Endodermal cell (in vitro differentiated cells): Measurements from ENCODE around the gene C1QTNF8. TPM values are rescaled to one million over a fixed set of nuclear protein-coding genes. Genes with fewer than 3 reads are reported as not detected.

Experiments
- DNase-seq: peaks from one replicate; pipeline ENCODE4 v3.0.0-alpha.2; 2017
- H3K27ac ChIP-seq: 2 replicates; pipeline ENCODE4 v1.5.1; 2013; ENCODE audit warnings: mild to moderate bottlenecking, low read depth, low read length, moderate library complexity
- H3K27me3 ChIP-seq: 2 replicates; pipeline ENCODE4 v1.6.1; 2013; ENCODE audit warnings: mild to moderate bottlenecking, low read length, moderate library complexity; ENCODE audit not compliant: insufficient read depth, control insufficient read depth, poor library complexity, severe bottlenecking
- H3K36me3 ChIP-seq: 2 replicates; pipeline ENCODE4 v1.7.0; 2013; ENCODE audit warnings: mild to moderate bottlenecking, low read length, moderate library complexity; ENCODE audit not compliant: control insufficient read depth, insufficient read depth
- H3K4me1 ChIP-seq: one replicate; pipeline ENCODE4 v1.7.0; 2013; ENCODE audit warnings: low read length; ENCODE audit not compliant: control insufficient read depth, insufficient read depth
- H3K4me3 ChIP-seq: 2 replicates; pipeline ENCODE4 v1.5.1; 2013; ENCODE audit warnings: mild to moderate bottlenecking, low read length, moderate library complexity
- H3K9ac ChIP-seq: 2 replicates; pipeline ENCODE4 v1.6.1; 2013; ENCODE audit warnings: mild to moderate bottlenecking, low read length, moderate library complexity; ENCODE audit not compliant: poor library complexity, severe bottlenecking; ENCODE audit errors: extremely low read depth
- H3K9me3 ChIP-seq: 2 replicates; pipeline ENCODE4 v1.6.1; 2013; ENCODE audit warnings: mild to moderate bottlenecking, low read length, moderate library complexity; ENCODE audit not compliant: control insufficient read depth
- H3K27ac Mint-ChIP-seq: 2 replicates; pipeline ENCODE4 v1.8.0; 2020; ENCODE audit warnings: mixed read lengths
- H3K27me3 Mint-ChIP-seq: 2 replicates; pipeline ENCODE4 v1.8.0; 2021; ENCODE audit warnings: mild to moderate bottlenecking, mixed read lengths; ENCODE audit not compliant: insufficient read depth
- H3K36me3 Mint-ChIP-seq: 2 replicates; pipeline ENCODE4 v1.8.0; 2020; ENCODE audit warnings: low read depth, mixed read lengths
- H3K4me1 Mint-ChIP-seq: 2 replicates; pipeline ENCODE4 v1.8.0; 2020; ENCODE audit warnings: mixed read lengths
- H3K4me3 Mint-ChIP-seq: 2 replicates; pipeline ENCODE4 v1.8.0; 2020; ENCODE audit warnings: mild to moderate bottlenecking, moderate library complexity, mixed read lengths
- H3K9me3 Mint-ChIP-seq: 2 replicates; pipeline ENCODE4 v1.8.0; 2020; ENCODE audit warnings: mild to moderate bottlenecking, mixed read lengths
- WGBS, 2 experiments: methylation state at CpG; one replicate each; pipeline versions ENCODE4 v1.1.5 to v1.1.7; 2013; ENCODE audit warnings: missing lambda C conversion rate in 2 of 2, mixed read lengths in 1 of 2; ENCODE audit not compliant: insufficient coverage in 1 of 2, insufficient read length in 1 of 2; 5-methylcytosine and 5-hydroxymethylcytosine counted together
- total RNA-seq, 2 donors: library from RNA; stranded (reverse); fragmentation: NEBNext Ultra II Directional in 1 of 2; extraction: Animal tissue kit (Norgen Biotek cat#: 25700) in 1 of 2; gene quantifications; 2 replicates in 1 of 2; 3 replicates in 1 of 2; pipeline ENCODE4 v1.2.1, GENCODE V29; 2021
- TF ChIP-seq, protein P1 (sequence below): fragments of 200-600 bp; sonication (generic); conservative IDR thresholded peaks from 2 replicates; pipeline ENCODE4 v1.5.0; 2021; ENCODE audit warnings: antibody characterized with exemption, mild to moderate bottlenecking

The C1QTNF8 gene
- total RNA-seq, 2 donors from 2014 or later: 0.15 to 0.20 TPM

DNA sequence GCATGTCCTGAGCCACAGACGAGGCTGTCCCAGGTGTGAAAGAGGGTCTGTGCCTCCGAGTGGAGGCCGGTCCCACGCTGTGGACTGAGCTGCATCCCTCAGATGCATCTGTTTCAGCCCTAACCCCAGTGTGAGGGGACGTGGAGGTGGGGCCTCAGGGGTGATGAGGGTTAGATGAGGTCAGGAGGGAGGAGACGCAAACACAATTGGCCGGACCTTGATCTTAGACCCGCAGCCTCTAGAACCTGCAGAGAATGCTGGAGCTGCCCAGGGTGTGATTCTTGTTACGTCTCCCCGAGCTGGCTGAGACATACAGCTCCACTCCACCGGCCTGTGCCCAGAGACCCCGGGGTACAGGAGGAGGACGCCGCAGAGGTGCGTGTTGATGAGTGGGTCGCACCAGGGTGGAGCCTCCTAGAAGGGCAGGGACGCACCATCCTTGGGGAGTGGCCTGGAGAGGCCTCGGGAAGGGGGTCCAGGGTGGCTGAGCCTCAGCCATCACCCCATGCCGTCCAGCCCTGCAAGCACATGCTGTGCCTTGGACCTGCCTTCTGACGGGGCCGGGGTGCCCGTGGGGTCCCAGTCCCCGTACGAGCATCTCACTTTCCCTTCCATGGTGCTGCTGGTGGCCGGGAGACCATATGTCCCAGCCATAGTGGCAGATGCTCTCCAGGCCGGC, 16.6 kb upstream of the C1QTNF8 start:
- Histone ChIP-seq H3K9me3 (no peaks in the 10 kb centered on the region), H3K27ac (no peak overlapping the region), H3K4me1 (no peaks in the 10 kb centered on the region), H3K36me3 (no peaks in the 10 kb centered on the region), H3K27me3 (peaks cover 4% of the 10 kb centered on the region), H3K9ac (no peak overlapping the region), H3K4me3 (no peak overlapping the region)
- DNase-seq: no peak
- 85 to 89% methylated on average over 13 to 26 of the region's 26 CpGs for WGBS, 2 experiments
- Mint-ChIP-seq H3K9me3 (no peaks in the 10 kb centered on the region), H3K36me3 (no peaks in the 10 kb centered on the region), H3K4me3 (no peak overlapping the region), H3K27ac (no peak overlapping the region), H3K27me3 (peaks cover 26% of the 10 kb centered on the region), H3K4me1 (no peaks in the 10 kb centered on the region)
- TF ChIP-seq, protein P1, sequence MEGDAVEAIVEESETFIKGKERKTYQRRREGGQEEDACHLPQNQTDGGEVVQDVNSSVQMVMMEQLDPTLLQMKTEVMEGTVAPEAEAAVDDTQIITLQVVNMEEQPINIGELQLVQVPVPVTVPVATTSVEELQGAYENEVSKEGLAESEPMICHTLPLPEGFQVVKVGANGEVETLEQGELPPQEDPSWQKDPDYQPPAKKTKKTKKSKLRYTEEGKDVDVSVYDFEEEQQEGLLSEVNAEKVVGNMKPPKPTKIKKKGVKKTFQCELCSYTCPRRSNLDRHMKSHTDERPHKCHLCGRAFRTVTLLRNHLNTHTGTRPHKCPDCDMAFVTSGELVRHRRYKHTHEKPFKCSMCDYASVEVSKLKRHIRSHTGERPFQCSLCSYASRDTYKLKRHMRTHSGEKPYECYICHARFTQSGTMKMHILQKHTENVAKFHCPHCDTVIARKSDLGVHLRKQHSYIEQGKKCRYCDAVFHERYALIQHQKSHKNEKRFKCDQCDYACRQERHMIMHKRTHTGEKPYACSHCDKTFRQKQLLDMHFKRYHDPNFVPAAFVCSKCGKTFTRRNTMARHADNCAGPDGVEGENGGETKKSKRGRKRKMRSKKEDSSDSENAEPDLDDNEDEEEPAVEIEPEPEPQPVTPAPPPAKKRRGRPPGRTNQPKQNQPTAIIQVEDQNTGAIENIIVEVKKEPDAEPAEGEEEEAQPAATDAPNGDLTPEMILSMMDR: no peak

DNA sequence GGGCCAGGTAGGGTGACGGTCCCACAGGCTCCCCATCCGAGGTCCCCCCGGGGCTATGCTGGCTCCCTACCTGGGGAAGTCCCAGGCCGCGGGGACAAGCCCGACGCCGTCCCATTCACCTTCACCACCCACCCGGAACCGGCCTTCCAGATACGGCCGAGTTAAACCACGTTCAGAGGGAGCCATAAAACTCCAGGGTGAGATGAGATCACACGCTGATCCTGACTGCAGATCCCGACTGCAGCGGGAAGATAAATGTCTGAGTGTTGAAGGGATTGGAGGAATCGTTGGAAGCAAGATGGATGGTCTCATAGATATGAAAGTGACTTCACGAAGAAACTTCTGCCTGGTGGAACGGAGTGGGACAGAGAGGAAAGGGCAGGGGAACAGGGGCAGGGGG, 13.6 kb upstream of the C1QTNF8 start:
- H3K9ac ChIP-seq: no peak overlapping the region
- no peak overlapping the region for H3K27ac ChIP-seq
- 90 to 95% methylated on average over 12 to 19 of the region's 19 CpGs for WGBS, 2 experiments
- H3K36me3 ChIP-seq: no peaks in the 10 kb centered on the region
- peaks cover 4% of the 10 kb centered on the region for H3K4me1 ChIP-seq
- TF ChIP-seq, protein P1: no peak
- H3K4me3 Mint-ChIP-seq: no peak overlapping the region
- H3K27ac Mint-ChIP-seq: no peak overlapping the region
- H3K4me3 ChIP-seq: no peak overlapping the region
- DNase-seq: no peak
- no peaks in the 10 kb centered on the region for H3K9me3 Mint-ChIP-seq
- H3K9me3 ChIP-seq: no peaks in the 10 kb centered on the region
- no peaks in the 10 kb centered on the region for H3K36me3 Mint-ChIP-seq
- H3K27me3 ChIP-seq: peaks cover 4% of the 10 kb centered on the region
- H3K27me3 Mint-ChIP-seq: peaks cover 26% of the 10 kb centered on the region
- peaks cover 2% of the 10 kb centered on the region for H3K4me1 Mint-ChIP-seq

DNA sequence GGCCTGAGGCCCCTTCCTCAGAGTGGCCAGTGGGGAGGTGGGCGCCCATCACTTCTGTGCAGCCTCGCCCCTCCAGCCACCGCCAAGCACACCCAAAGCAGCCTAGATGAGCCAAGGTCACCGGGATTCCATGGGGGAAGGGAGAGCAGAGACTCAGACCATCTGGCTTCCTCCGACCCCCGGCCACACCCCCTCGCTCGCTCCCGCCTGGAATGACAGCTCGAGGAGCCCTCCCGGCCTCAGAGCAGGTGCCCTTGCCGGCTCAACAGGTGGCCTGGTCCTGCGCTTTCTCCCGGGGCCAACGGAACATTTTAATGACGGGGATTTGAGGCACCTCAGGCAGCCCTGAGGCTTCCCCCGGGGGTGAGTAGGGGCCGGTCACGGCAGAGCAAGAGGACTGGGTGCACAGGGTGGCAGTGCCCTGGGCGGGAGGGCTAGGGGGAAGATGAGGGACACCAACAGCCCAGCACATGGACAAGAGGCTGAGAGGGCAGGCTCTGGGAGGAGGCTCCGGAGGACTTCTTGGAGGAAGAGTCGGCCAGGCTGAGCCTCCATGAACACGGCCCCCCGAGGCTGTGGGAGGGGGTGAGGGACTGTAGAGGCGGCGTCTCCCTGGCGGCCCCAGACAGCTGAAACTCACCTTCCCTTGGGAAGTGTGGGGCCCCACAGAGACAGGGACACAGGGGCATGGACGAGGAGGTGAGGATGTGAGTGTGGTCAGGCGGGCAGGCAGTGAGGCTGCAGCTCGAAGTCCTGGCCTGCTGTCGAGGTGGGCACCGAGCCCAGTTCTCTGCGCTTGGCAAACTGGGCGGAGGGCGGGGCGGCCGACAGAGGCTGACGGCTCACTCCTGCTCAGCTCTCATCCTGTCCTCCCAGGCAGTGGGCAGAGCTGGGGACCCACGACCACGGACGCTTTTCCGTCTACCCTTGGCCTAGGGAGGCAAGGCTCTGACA, 12.5 kb upstream of the C1QTNF8 start:
- Histone ChIP-seq H3K4me3 (no peak overlapping the region), H3K4me1 (peaks cover 4% of the 10 kb centered on the region), H3K27ac (no peak overlapping the region), H3K9me3 (no peaks in the 10 kb centered on the region), H3K9ac (no peak overlapping the region), H3K36me3 (no peaks in the 10 kb centered on the region), H3K27me3 (peaks cover 4% of the 10 kb centered on the region)
- Mint-ChIP-seq H3K36me3 (no peaks in the 10 kb centered on the region), H3K27ac (no peak overlapping the region), H3K4me1 (peaks cover 2% of the 10 kb centered on the region), H3K9me3 (no peaks in the 10 kb centered on the region), H3K27me3 (peaks cover 26% of the 10 kb centered on the region), H3K4me3 (no peak overlapping the region)
- TF ChIP-seq, protein P1: no peak
- 82 to 92% methylated on average over 21 to 42 of the region's 42 CpGs for WGBS, 2 experiments
- no peak for DNase-seq
